Activated T-helper 9 cell treated with anti-CD3 and anti-CD28 coated beads, Interleukin-2, amount 50 U/mL, for 16 hours (primary cell): ENCODE data around the gene TM7SF2.

Source experiments
- DNase-seq: peaks from one replicate; pipeline ENCODE4 v3.0.0-alpha.2; 2020; ENCODE audit warnings: low read depth

TM7SF2 gene

GRCh38 chr11:65111744-65112545, at the start of gene TM7SF2:
Gene TM7SF2 (plus strand): TSS chr11:65111872. CDS start chr11:65112016, 144 bp downstream.
- DNase-seq = peak; percentile 92

- DNase-seq = no peak
These were observed 48.1 kb upstream of the TM7SF2 start for GRCh38 chr11:65063532-65063931.

GRCh38 chr11:65064847-65065240, 46.8 kb upstream of the TM7SF2 start:
- DNase-seq = no peak

GRCh38 chr11:65065851-65066250, 45.8 kb upstream of the TM7SF2 start:
- no peak for DNase-seq

GRCh38 chr11:65066315-65066714, 45.4 kb upstream of the TM7SF2 start:
- no peak for DNase-seq

- DNase-seq = no peak
These were observed 44.8 kb upstream of the TM7SF2 start for GRCh38 chr11:65066805-65067291.

- no peak for DNase-seq
These were observed 44.2 kb upstream of the TM7SF2 start for GRCh38 chr11:65067446-65067845.

- DNase-seq = no peak
These were observed 42.5 kb upstream of the TM7SF2 start for GRCh38 chr11:65069217-65069616.

GRCh38 chr11:65071907-65072630, 39.6 kb upstream of the TM7SF2 start:
- no peak for DNase-seq

- no peak for DNase-seq
These were observed 39.1 kb upstream of the TM7SF2 start for GRCh38 chr11:65072631-65072966.

GRCh38 chr11:65077451-65077850, 34.2 kb upstream of the TM7SF2 start:
- no peak for DNase-seq

- DNase-seq = peak; percentile 56
These were observed 33.5 kb upstream of the TM7SF2 start for GRCh38 chr11:65078151-65078550.

GRCh38 chr11:65078786-65079342, 32.8 kb upstream of the TM7SF2 start:
- no peak for DNase-seq

- DNase-seq = no peak
These were observed 28.4 kb upstream of the TM7SF2 start for GRCh38 chr11:65083134-65083833.

GRCh38 chr11:65083834-65084597, 27.7 kb upstream of the TM7SF2 start, which contains the start of the genes CDCA5 and ZFPL1:
Gene CDCA5 (minus strand): TSS chr11:65084040. CDS start chr11:65083978, 62 bp downstream.
Gene ZFPL1 (plus strand): TSS chr11:65084222. CDS start chr11:65084699, 477 bp downstream.
- DNase-seq = peak; percentile 94

GRCh38 chr11:65084598-65085375, 26.9 kb upstream of the TM7SF2 start:
- no peak for DNase-seq

GRCh38 chr11:65085446-65085845, 26.2 kb upstream of the TM7SF2 start:
- no peak for DNase-seq

GRCh38 chr11:65086809-65087208, 24.9 kb upstream of the TM7SF2 start:
- DNase-seq = no peak

GRCh38 chr11:65087216-65087615, 24.5 kb upstream of the TM7SF2 start:
- no peak for DNase-seq

GRCh38 chr11:65087827-65088226, 23.8 kb upstream of the TM7SF2 start:
- DNase-seq = no peak

- DNase-seq = no peak
These were observed 22.1 kb upstream of the TM7SF2 start for GRCh38 chr11:65089621-65090020.
